Measurements from ENCODE around the gene TMEM132C. TPM values are rescaled to one million over a fixed set of nuclear protein-coding genes. Genes with fewer than 3 reads are reported as not detected.

The TMEM132C gene
- total RNA-seq, 3 donors from 2014 or later (not counting 1 experiment from before 2014, with no cell fraction given) = 0.08 to 0.41 TPM; not detected in 1

DNA sequence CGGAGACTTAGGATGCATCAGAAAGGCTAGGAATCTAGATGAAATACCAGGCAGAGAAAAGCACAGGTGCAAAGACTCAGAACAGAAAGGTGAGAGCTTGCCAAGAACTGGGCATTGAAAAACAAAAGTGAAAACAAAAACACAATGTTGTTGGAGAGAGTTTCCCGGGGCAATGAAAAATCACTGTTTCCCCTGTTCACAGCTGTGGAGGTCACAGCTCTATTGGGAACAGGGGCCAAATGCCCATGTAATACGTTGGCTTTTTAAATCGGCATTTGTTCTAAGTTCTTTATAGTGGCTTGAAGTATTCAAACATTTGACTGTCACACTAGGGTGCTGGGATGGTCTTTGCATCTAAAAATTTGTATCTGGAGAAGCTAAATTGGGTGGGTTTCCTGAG lies 448.5 kb downstream of the TMEM132C start:
- H3K27ac ChIP-seq (ENCODE audit: low read length) = no peak overlapping the region
- H3K36me3 ChIP-seq (ENCODE audit: control insufficient read depth, insufficient read depth, low read length) = no peaks in the 10 kb centered on the region
- TF ChIP-seq, protein P1, sequence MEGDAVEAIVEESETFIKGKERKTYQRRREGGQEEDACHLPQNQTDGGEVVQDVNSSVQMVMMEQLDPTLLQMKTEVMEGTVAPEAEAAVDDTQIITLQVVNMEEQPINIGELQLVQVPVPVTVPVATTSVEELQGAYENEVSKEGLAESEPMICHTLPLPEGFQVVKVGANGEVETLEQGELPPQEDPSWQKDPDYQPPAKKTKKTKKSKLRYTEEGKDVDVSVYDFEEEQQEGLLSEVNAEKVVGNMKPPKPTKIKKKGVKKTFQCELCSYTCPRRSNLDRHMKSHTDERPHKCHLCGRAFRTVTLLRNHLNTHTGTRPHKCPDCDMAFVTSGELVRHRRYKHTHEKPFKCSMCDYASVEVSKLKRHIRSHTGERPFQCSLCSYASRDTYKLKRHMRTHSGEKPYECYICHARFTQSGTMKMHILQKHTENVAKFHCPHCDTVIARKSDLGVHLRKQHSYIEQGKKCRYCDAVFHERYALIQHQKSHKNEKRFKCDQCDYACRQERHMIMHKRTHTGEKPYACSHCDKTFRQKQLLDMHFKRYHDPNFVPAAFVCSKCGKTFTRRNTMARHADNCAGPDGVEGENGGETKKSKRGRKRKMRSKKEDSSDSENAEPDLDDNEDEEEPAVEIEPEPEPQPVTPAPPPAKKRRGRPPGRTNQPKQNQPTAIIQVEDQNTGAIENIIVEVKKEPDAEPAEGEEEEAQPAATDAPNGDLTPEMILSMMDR (IDR thresholded peaks at IDR 0.05) = no peak
- no peaks in the 10 kb centered on the region for H3K36me3 Mint-ChIP-seq
- DNase-seq = no peak
- peaks cover 34 to 44% of the 10 kb centered on the region in 2 donors for H3K4me1 Mint-ChIP-seq
- 62% methylated on average over 4 of the region's 4 CpGs for WGBS (ENCODE audit: insufficient coverage)
- H3K9me3 Mint-ChIP-seq = peaks cover 2 to 8% of the 10 kb centered on the region in 2 donors
- peaks cover 4% of the 10 kb centered on the region for H3K4me1 ChIP-seq (ENCODE audit: control insufficient read depth, insufficient read depth, low read length)
- H3K4me3 Mint-ChIP-seq = no peak overlapping the region
- peak overlapping the region; percentile 23 to 30 for H3K27ac Mint-ChIP-seq
- intact Hi-C loops (cut with micrococcal nuclease) = no loop called here
- H3K9me3 ChIP-seq (ENCODE audit: control insufficient read depth, insufficient read depth, low read length) = peaks cover 6% of the 10 kb centered on the region
- no peaks in the 10 kb centered on the region for H3K27me3 Mint-ChIP-seq (ENCODE audit: low read depth in 2 of 2)
- H3K4me3 ChIP-seq (ENCODE audit: low read length) = no peak overlapping the region
- no peak for ATAC-seq
- H3K27me3 ChIP-seq (ENCODE audit: control insufficient read depth, insufficient read depth, low read length) = no peaks in the 10 kb centered on the region

DNA sequence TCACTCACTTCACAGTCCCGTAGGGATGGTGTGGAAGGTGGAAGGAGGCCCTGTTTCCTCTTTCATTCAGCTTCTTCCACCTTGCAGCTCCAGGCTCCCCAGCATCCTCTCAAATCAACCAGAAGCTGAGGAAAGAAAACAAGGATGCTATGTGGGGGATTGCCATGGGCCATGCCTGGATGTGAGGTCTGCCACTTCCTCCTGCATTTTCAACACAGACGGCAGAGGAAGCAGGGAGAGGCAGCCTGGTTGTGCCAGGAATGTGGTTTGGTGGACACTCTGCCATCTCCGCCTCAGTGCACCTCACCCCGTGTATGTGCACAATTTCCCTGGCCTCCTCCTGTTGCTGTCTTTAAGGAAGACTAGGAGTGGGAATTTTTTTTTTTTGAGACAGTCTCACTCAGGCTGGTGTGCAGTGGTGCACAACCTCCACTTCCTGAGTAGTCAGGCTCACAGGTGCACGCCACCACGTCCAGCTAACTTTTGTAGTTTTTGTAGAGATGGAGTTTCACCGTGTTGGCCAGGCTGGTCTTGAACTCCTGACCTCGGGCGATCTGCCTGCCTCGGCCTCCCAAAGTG lies 457.6 kb downstream of the TMEM132C start:
- Histone ChIP-seq H3K4me3 (ENCODE audit: low read length) (no peak overlapping the region), H3K4me1 (ENCODE audit: control insufficient read depth, insufficient read depth, low read length) (peaks cover 14% of the 10 kb centered on the region), H3K27ac (ENCODE audit: low read length) (no peak overlapping the region), H3K36me3 (ENCODE audit: control insufficient read depth, insufficient read depth, low read length) (no peaks in the 10 kb centered on the region), H3K27me3 (ENCODE audit: control insufficient read depth, insufficient read depth, low read length) (no peaks in the 10 kb centered on the region), H3K9me3 (ENCODE audit: control insufficient read depth, insufficient read depth, low read length) (no peaks in the 10 kb centered on the region)
- H3K4me1 Mint-ChIP-seq = peaks cover 46 to 53% of the 10 kb centered on the region in 2 donors
- DNase-seq = no peak
- no peaks in the 10 kb centered on the region for H3K27me3 Mint-ChIP-seq (ENCODE audit: low read depth in 2 of 2)
- no peaks in the 10 kb centered on the region for H3K36me3 Mint-ChIP-seq
- H3K4me3 Mint-ChIP-seq = no peak overlapping the region
- ATAC-seq = no peak
- intact Hi-C loops (cut with micrococcal nuclease) = no loop called here
- H3K9me3 Mint-ChIP-seq = no peaks in the 10 kb centered on the region
- 61% methylated on average over 9 of the region's 10 CpGs for WGBS (ENCODE audit: insufficient coverage)
- no peak overlapping the region for H3K27ac Mint-ChIP-seq
- TF ChIP-seq, protein P1 (IDR thresholded peaks at IDR 0.05) = no peak

DNA sequence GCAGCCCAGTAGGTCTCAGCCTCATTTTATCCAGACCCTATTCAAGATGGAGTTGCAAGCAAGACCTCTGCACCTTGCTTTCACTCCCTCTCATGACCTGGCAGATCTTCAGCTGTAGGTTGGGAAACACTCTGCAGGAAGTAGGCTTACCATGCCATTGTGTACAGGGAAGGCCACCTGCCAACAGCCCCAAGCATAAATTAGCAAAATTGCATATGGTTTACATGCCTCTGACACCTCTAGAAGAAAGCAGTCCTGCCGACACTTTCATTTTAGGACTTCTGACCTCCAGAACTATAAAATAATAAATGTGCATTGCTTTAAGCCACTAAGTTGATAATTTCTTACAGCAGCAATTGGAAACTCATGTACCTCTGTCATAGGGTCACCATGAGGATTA lies 459.9 kb downstream of the TMEM132C start:
- peaks cover 17% of the 10 kb centered on the region for H3K4me1 ChIP-seq (ENCODE audit: control insufficient read depth, insufficient read depth, low read length)
- peak in 2 of 3 donors; percentile 28 to 50 for ATAC-seq
- no peaks in the 10 kb centered on the region for H3K36me3 ChIP-seq (ENCODE audit: control insufficient read depth, insufficient read depth, low read length)
- intact Hi-C loops (cut with micrococcal nuclease) = no loop called here
- no peak overlapping the region for H3K27ac ChIP-seq (ENCODE audit: low read length)
- no peaks in the 10 kb centered on the region for H3K36me3 Mint-ChIP-seq
- H3K27me3 Mint-ChIP-seq (ENCODE audit: low read depth in 2 of 2) = no peaks in the 10 kb centered on the region
- H3K4me3 Mint-ChIP-seq = peak overlapping the region; percentile 59
- WGBS (ENCODE audit: insufficient coverage) = 29% methylated on average over 1 of the region's 1 CpG
- no peak for DNase-seq
- peaks cover 53 to 54% of the 10 kb centered on the region in 2 donors for H3K4me1 Mint-ChIP-seq
- H3K4me3 ChIP-seq (ENCODE audit: low read length) = no peak overlapping the region
- no peaks in the 10 kb centered on the region for H3K27me3 ChIP-seq (ENCODE audit: control insufficient read depth, insufficient read depth, low read length)
- peak overlapping the region; percentile 71 to 84 for H3K27ac Mint-ChIP-seq
- TF ChIP-seq, protein P1 (IDR thresholded peaks at IDR 0.05) = no peak
- H3K9me3 Mint-ChIP-seq = no peaks in the 10 kb centered on the region
- H3K9me3 ChIP-seq (ENCODE audit: control insufficient read depth, insufficient read depth, low read length) = no peaks in the 10 kb centered on the region

DNA sequence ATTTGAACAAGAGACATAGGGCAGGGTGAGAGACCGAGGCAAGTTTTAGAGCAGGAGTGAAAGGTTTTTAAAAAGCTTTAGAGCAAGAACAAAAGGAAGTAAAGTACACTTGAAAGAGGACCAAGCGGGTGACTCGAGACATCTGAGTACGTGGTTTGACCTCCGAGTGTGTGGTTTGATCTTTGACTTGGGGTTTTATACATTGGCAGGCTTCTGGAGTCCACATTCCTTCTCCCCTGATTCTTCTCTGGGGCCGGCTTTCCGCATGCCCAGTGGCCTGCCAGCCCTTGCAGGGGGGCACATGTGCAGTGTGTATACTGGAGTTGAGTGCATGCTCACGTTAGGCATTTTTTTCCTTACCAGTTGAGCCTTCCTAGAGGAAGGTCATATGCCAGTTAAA lies 460.5 kb downstream of the TMEM132C start:
- H3K4me3 ChIP-seq (ENCODE audit: low read length) = no peak overlapping the region
- H3K4me1 ChIP-seq (ENCODE audit: control insufficient read depth, insufficient read depth, low read length) = peaks cover 17% of the 10 kb centered on the region
- H3K27ac Mint-ChIP-seq = peak overlapping the region; percentile 71 to 84
- H3K4me1 Mint-ChIP-seq = peaks cover 56% of the 10 kb centered on the region in 2 donors
- no peak for DNase-seq
- H3K9me3 Mint-ChIP-seq = no peaks in the 10 kb centered on the region
- H3K27me3 ChIP-seq (ENCODE audit: control insufficient read depth, insufficient read depth, low read length) = no peaks in the 10 kb centered on the region
- 26% methylated on average over 7 of the region's 8 CpGs for WGBS (ENCODE audit: insufficient coverage)
- intact Hi-C loops (cut with micrococcal nuclease) = no loop called here
- H3K9me3 ChIP-seq (ENCODE audit: control insufficient read depth, insufficient read depth, low read length) = no peaks in the 10 kb centered on the region
- H3K27me3 Mint-ChIP-seq (ENCODE audit: low read depth in 2 of 2) = no peaks in the 10 kb centered on the region
- no peaks in the 10 kb centered on the region for H3K36me3 Mint-ChIP-seq
- TF ChIP-seq, protein P1 (IDR thresholded peaks at IDR 0.05) = no peak
- H3K4me3 Mint-ChIP-seq = peak overlapping the region; percentile 59
- peak overlapping the region; percentile 2 for H3K27ac ChIP-seq (ENCODE audit: low read length)
- ATAC-seq = peak in 1 of 3 donors; percentile 26
- H3K36me3 ChIP-seq (ENCODE audit: control insufficient read depth, insufficient read depth, low read length) = no peaks in the 10 kb centered on the region

Data from natural killer cell (primary cell).